GM12891 (cell line): ENCODE results near the gene TAOK3.

Experiments used
- PAX5 ChIP-seq: IDR thresholded peaks from 2 replicates; pipeline ENCODE4 v1.6.1; 2011; ENCODE audit warnings: low read length, moderate library complexity, mild to moderate bottlenecking; ENCODE audit not compliant: insufficient read depth, severe bottlenecking
- POLR2A ChIP-seq: IDR thresholded peaks from 2 replicates; pipeline ENCODE4 v1.6.1; 2011; ENCODE audit warnings: low read depth, low read length, control low read depth
- POLR2AphosphoS5 ChIP-seq: IDR thresholded peaks from 2 replicates; pipeline ENCODE4 v1.6.1; 2011; ENCODE audit warnings: low read depth, low read length, control low read depth
- POU2F2 ChIP-seq: IDR thresholded peaks from 2 replicates; pipeline ENCODE4 v1.6.1; 2011; ENCODE audit warnings: low read depth, mild to moderate bottlenecking, control low read depth, low read length, moderate library complexity
- SPI1 ChIP-seq: IDR thresholded peaks from 2 replicates; pipeline ENCODE4 v1.6.1; 2011; ENCODE audit warnings: low read depth, low read length, control low read depth
- TAF1 ChIP-seq: IDR thresholded peaks from 2 replicates; pipeline ENCODE4 v1.6.1; 2011; ENCODE audit warnings: low read depth, low read length, control low read depth

DNA sequence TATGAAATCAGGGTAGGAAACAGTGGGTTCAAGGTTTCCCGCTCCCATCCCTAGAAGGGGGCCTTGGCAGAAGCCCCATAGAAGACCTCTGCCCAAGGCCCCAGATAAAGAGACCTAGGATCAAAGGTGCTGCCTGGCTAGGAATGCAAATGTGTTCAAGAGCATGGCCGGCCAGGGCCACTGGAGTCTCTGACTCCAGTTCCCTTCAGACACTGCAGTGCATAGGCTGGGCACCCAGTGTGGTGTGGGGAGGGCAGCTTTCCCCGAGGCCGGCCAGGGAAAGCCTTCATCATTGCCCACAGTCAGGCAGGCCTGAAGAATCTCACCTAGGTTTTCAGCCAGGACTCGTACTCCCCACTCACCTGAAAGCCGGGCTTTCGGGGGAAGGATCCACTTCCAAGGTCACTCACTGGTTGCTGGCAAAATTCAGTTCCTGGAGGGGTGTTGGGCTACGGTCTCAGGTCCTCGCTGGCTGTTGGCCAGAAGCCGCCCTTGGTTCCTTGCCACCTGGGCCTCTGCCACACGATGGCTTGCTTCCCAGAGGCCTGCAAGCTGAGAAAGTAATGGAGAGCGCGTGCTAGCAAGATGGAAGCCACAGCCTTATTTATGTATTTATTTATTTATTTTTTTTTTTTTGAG, 246.5 kb downstream of the TAOK3 start:
- TF ChIP-seq POLR2A = no peak
- TF ChIP-seq POLR2AphosphoS5 = no peak
- no peak for TF ChIP-seq TAF1
- no peak for TF ChIP-seq PAX5
- no peak for TF ChIP-seq SPI1
- TF ChIP-seq POU2F2 = no peak
